Nephron progenitor cell (in vitro differentiated cells): ENCODE measurements around the gene ZNF862.

Source experiments
- DNase-seq: peaks from one replicate; pipeline ENCODE4 v3.0.0; 2021
- H3K27ac Mint-ChIP-seq: 2 replicates; pipeline ENCODE4 v1.8.0; 2021; ENCODE audit warnings: mild to moderate bottlenecking, moderate library complexity, mixed read lengths
- H3K27me3 Mint-ChIP-seq: 2 replicates; pipeline ENCODE4 v1.8.0; 2021; ENCODE audit warnings: mild to moderate bottlenecking, low read depth, mixed read lengths; ENCODE audit not compliant: poor library complexity
- H3K36me3 Mint-ChIP-seq: 2 replicates; pipeline ENCODE4 v1.8.0; 2021; ENCODE audit warnings: low read depth, mixed read lengths
- H3K4me1 Mint-ChIP-seq: 2 replicates; pipeline ENCODE4 v1.8.0; 2021; ENCODE audit warnings: mixed read lengths
- H3K4me3 Mint-ChIP-seq: 2 replicates; pipeline ENCODE4 v1.8.0; 2021; ENCODE audit warnings: mild to moderate bottlenecking, moderate library complexity, mixed read lengths
- H3K9me3 Mint-ChIP-seq: 2 replicates; pipeline ENCODE4 v1.8.0; 2021; ENCODE audit warnings: mild to moderate bottlenecking, moderate library complexity, mixed read lengths
- CTCF ChIP-seq: fragments of 200-600 bp; sonication (generic); IDR thresholded peaks from 2 replicates; pipeline ENCODE4 v1.5.0; 2021; ENCODE audit warnings: antibody characterized with exemption

ZNF862 gene

DNA sequence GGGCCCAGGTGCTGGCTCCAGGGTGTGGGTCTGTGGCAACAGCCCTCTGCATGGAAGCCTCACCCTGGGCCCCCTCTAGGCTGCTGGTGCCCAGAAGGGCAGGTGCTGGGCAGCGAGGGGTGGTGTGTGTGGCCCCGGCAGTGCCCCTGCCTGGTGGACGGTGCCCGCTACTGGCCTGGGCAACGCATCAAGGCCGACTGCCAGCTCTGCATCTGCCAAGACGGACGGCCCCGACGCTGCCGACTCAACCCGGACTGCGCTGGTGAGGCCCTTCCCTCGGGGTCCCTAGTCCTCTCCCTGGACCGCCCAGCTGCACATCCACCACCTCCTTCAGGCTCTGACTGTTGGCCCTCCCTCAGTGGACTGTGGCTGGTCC is 46.0 kb upstream of the ZNF862 start:
- no peaks in the 10 kb centered on the region for H3K9me3 Mint-ChIP-seq
- H3K4me3 Mint-ChIP-seq = no peak overlapping the region
- peaks cover 47% of the 10 kb centered on the region for H3K27me3 Mint-ChIP-seq
- H3K27ac Mint-ChIP-seq = no peak overlapping the region
- TF ChIP-seq CTCF = no peak
- H3K36me3 Mint-ChIP-seq = no peaks in the 10 kb centered on the region
- no peak for DNase-seq
- peaks cover 47% of the 10 kb centered on the region for H3K4me1 Mint-ChIP-seq

DNA sequence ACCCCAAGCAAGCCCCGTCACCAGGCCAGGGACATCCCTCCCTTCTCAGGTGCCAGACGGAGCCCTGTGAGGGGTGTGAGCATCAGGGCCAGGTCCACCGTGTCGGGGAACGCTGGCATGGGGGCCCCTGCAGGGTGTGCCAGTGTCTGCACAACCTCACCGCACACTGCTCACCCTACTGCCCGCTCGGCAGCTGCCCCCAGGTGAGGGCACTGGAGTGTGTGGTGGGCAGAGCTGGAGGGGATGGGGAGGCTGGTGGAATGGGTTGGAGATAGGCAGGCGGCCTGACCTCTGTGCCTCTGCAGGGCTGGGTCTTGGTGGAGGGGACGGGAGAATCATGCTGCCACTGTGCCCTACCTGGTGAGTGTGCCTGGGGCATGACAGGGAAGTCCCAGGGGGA is 44.9 kb upstream of the ZNF862 start:
- H3K9me3 Mint-ChIP-seq = no peaks in the 10 kb centered on the region
- peaks cover 39% of the 10 kb centered on the region for H3K27me3 Mint-ChIP-seq
- H3K36me3 Mint-ChIP-seq = no peaks in the 10 kb centered on the region
- no peak overlapping the region for H3K27ac Mint-ChIP-seq
- DNase-seq = no peak
- TF ChIP-seq CTCF = no peak
- peaks cover 40% of the 10 kb centered on the region for H3K4me1 Mint-ChIP-seq
- no peak overlapping the region for H3K4me3 Mint-ChIP-seq

DNA sequence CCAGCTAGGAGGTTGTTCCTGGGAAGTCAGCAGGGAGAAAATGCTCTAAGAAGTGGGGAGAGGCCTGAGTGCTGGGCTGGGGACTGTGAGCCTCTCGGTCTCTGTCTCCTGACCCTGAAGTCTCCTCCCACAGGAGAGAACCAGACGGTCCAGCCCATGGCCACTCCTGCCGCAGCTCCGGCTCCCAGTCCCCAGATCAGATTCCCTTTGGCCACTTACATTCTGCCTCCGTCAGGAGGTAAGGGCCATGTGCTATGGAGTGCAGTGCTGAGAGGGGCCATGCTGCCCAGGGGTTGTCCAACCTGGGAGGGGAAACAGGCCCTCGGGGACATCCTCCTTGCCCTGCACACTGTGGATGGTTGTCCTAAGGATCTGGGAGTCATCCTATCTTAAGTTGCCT is 43.5 kb upstream of the ZNF862 start:
- Mint-ChIP-seq H3K4me1 (peaks cover 31% of the 10 kb centered on the region), H3K9me3 (no peaks in the 10 kb centered on the region), H3K4me3 (no peak overlapping the region), H3K36me3 (no peaks in the 10 kb centered on the region), H3K27me3 (peaks cover 29% of the 10 kb centered on the region), H3K27ac (peak overlapping the region; percentile 73)
- DNase-seq = peak; percentile 51
- TF ChIP-seq CTCF = no peak

GRCh38 chr7:149795126-149795525 is 43.0 kb upstream of the ZNF862 start:
- no peak overlapping the region for H3K27ac Mint-ChIP-seq
- H3K4me1 Mint-ChIP-seq = peaks cover 27% of the 10 kb centered on the region
- DNase-seq = no peak
- no peaks in the 10 kb centered on the region for H3K9me3 Mint-ChIP-seq
- no peaks in the 10 kb centered on the region for H3K36me3 Mint-ChIP-seq
- TF ChIP-seq CTCF = no peak
- peaks cover 24% of the 10 kb centered on the region for H3K27me3 Mint-ChIP-seq
- no peak overlapping the region for H3K4me3 Mint-ChIP-seq

DNA sequence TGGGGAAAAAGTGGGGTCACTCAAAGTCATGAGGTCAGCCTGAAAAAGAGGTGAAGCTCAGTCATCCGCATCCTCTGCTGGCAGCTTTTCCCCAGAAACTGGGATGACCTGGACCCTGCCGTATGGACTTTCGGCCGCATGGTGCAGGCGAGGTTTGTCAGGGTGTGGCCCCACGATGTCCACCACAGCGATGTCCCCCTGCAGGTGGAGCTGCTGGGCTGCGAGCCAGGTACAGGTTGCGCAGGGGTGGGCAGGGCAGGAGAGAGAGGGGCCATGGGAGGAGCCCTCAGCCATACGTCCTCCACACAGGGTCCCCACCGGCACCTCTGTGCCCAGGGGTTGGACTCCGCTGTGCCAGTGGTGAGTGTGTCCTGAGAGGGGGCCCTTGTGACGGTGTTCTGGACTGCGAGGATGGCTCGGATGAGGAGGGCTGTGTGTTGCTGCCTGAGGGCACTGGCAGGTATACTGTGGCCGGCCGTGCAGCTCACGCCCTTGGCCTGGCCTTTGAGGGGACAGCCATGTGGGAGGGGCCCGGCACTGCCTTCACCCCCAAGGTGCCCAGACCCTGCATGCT is 41.8 kb upstream of the ZNF862 start:
- H3K4me1 Mint-ChIP-seq = peaks cover 22% of the 10 kb centered on the region
- H3K27ac Mint-ChIP-seq = no peak overlapping the region
- no peaks in the 10 kb centered on the region for H3K36me3 Mint-ChIP-seq
- H3K27me3 Mint-ChIP-seq = peaks cover 22% of the 10 kb centered on the region
- DNase-seq = no peak
- no peaks in the 10 kb centered on the region for H3K9me3 Mint-ChIP-seq
- no peak overlapping the region for H3K4me3 Mint-ChIP-seq
- no peak for TF ChIP-seq CTCF

DNA sequence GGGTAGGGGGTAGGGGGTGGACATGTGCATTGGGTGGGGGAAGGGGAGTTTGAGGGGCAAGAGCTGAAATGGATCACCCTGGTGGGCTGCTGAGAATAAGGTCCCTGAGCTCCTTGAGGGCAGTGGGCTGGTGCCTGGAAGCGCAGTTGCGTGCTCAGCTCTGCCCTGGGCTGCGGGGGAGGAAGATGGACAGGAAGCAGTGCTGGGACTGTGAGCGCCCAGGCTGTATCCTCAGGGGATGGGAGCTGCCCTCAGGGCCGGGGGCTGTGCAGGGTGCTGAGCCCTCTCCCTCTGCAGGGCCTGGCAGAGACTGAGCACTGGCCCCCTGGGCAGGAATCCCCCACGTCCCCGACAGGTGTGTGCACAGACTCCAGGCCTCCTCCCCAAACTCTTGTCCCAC is 40.4 kb upstream of the ZNF862 start:
- peaks cover 17% of the 10 kb centered on the region for H3K4me1 Mint-ChIP-seq
- H3K36me3 Mint-ChIP-seq = no peaks in the 10 kb centered on the region
- no peak overlapping the region for H3K27ac Mint-ChIP-seq
- TF ChIP-seq CTCF = no peak
- H3K27me3 Mint-ChIP-seq = peaks cover 12% of the 10 kb centered on the region
- H3K9me3 Mint-ChIP-seq = no peaks in the 10 kb centered on the region
- H3K4me3 Mint-ChIP-seq = no peak overlapping the region
- no peak for DNase-seq
